GM23248 (cell line): Measurements from ENCODE around the gene DOCK9. TPM values are rescaled to one million over a fixed set of nuclear protein-coding genes. Genes with fewer than 3 reads are reported as not detected.

Experiments used
- DNase-seq: peaks from one replicate; pipeline ENCODE4 v3.0.0-alpha.2; 2015
- H2AFZ ChIP-seq: fragments of 200-600 bp; sonication (generic); 2 replicates; pipeline ENCODE4 v1.6.1; 2016; ENCODE audit warnings: antibody characterized with exemption
- H3F3A ChIP-seq: fragments of 200-600 bp; sonication (generic); 2 replicates; pipeline ENCODE4 v1.6.1; 2016; ENCODE audit warnings: mild to moderate bottlenecking, antibody characterized with exemption, mixed run types; ENCODE audit not compliant: insufficient read depth
- H3K27ac ChIP-seq: fragments of 200-600 bp; sonication (generic); 2 replicates; pipeline ENCODE4 v1.5.1; 2016; ENCODE audit warnings: mild to moderate bottlenecking
- H3K27me3 ChIP-seq: fragments of 200-600 bp; sonication (generic); replicated peaks from 2 replicates; pipeline ENCODE4 v1.6.1; 2016; ENCODE audit warnings: mild to moderate bottlenecking; ENCODE audit not compliant: insufficient read depth
- H3K36me3 ChIP-seq: fragments of 200-600 bp; sonication (generic); 2 replicates; pipeline ENCODE4 v1.6.1; 2016; ENCODE audit warnings: low read depth, mild to moderate bottlenecking
- H3K4me1 ChIP-seq: fragments of 200-600 bp; sonication (generic); 2 replicates; pipeline ENCODE4 v1.6.1; 2016; ENCODE audit warnings: mild to moderate bottlenecking; ENCODE audit not compliant: insufficient read depth
- H3K4me2 ChIP-seq: fragments of 200-600 bp; sonication (generic); one replicate; pipeline ENCODE4 v1.6.1; 2016; ENCODE audit warnings: mild to moderate bottlenecking; ENCODE audit not compliant: unreplicated experiment
- H3K4me3 ChIP-seq: fragments of 200-600 bp; sonication (generic); 2 replicates; pipeline ENCODE4 v1.5.1; 2016; ENCODE audit warnings: mild to moderate bottlenecking
- H3K79me2 ChIP-seq: fragments of 200-600 bp; sonication (generic); 2 replicates; pipeline ENCODE4 v1.6.1; 2016; ENCODE audit warnings: mild to moderate bottlenecking; ENCODE audit not compliant: insufficient read depth
- H3K9ac ChIP-seq: fragments of 200-600 bp; sonication (generic); 2 replicates; pipeline ENCODE4 v1.6.1; 2016; ENCODE audit warnings: mild to moderate bottlenecking
- H3K9me2 ChIP-seq: fragments of 200-600 bp; sonication (generic); 2 replicates; pipeline ENCODE4 v1.6.1; 2016; ENCODE audit warnings: mixed run types, mild to moderate bottlenecking, moderate library complexity; ENCODE audit not compliant: insufficient read depth
- H3K9me3 ChIP-seq: fragments of 200-600 bp; sonication (generic); one replicate; pipeline ENCODE4 v1.6.1; 2017; ENCODE audit warnings: low read depth
- H4K20me1 ChIP-seq: fragments of 200-600 bp; sonication (generic); 2 replicates; pipeline ENCODE4 v1.6.0; 2016; ENCODE audit not compliant: insufficient read depth
- EZH2 ChIP-seq: fragments of 200-600 bp; sonication (generic); IDR thresholded peaks from 2 replicates; pipeline ENCODE4 v1.6.1; 2018; ENCODE audit warnings: antibody characterized with exemption, mild to moderate bottlenecking; ENCODE audit not compliant: insufficient read depth, poor library complexity, severe bottlenecking
- EZH2phosphoT487 ChIP-seq: fragments of 200-600 bp; sonication (generic); IDR thresholded peaks from 2 replicates; pipeline ENCODE4 v1.6.1; 2018; ENCODE audit warnings: antibody characterized with exemption, moderate library complexity, mild to moderate bottlenecking, low read depth; ENCODE audit not compliant: insufficient read depth
- WGBS, 2 experiments: methylation state at CpG; one replicate each; pipeline ENCODE4 v1.1.6; 2015 to 2017; ENCODE audit warnings: low lambda C conversion rate in 2 of 2, low coverage in 1 of 2; ENCODE audit errors: missing lambda C conversion rate in 2 of 2; 5-methylcytosine and 5-hydroxymethylcytosine counted together
- in situ Hi-C: fragments of 300-500 bp; cut with MboI; formaldehyde crosslinking; loops from 2 replicates; pipeline ENCODE4 v1.15.0; 2020
- polyA plus RNA-seq: library from polyadenylated mRNA; unstranded; fragments of >200 nt; fragmentation: Nextera tagmentation; extraction: Ambion mirVana; gene quantifications from 2 replicates; pipeline ENCODE4 v1.2.1, GENCODE V29; 2016
- total RNA-seq: library from RNA; depleted of rRNA; stranded (reverse); fragments of >200 nt; shearing (Covaris generic); gene quantifications from 2 replicates; pipeline ENCODE4 v1.2.3, GENCODE V29; 2014

The DOCK9 gene
- total and polyA plus RNA-seq, 2 experiments from 2014 or later, result 3.2 to 21.2 TPM

GRCh38 chr13:98997011-98997730 is 19.3 kb upstream of the DOCK9 start:
- Histone ChIP-seq H3F3A (peaks cover 12% of the 10 kb centered on the region; the same call in 1 of the 2 replicates), H3K9me3 (no peaks in the 10 kb centered on the region), H3K4me2 (no peak overlapping the region), H3K27me3 (no peaks in the 10 kb centered on the region), H4K20me1 (no peaks in the 10 kb centered on the region), H3K9me2 (no peaks in the 10 kb centered on the region), H3K4me3 (no peak overlapping the region), H3K79me2 (no peaks in the 10 kb centered on the region), H3K27ac (no peak overlapping the region), H2AFZ (no peak overlapping the region), H3K9ac (no peak overlapping the region), H3K4me1 (peaks cover 25% of the 10 kb centered on the region), H3K36me3 (no peaks in the 10 kb centered on the region)
- no peak for DNase-seq
- TF ChIP-seq EZH2, result no peak
- no peak for TF ChIP-seq EZH2phosphoT487
- in situ Hi-C loops, result no loop called here
- WGBS, 2 experiments, result 88 to 93% methylated on average over 11 of the region's 11 CpGs

- H3K79me2 ChIP-seq, result no peaks in the 10 kb centered on the region
- H3K9me2 ChIP-seq, result no peaks in the 10 kb centered on the region
- no peaks in the 10 kb centered on the region for H4K20me1 ChIP-seq
- H3K9ac ChIP-seq, result no peak overlapping the region
- no peaks in the 10 kb centered on the region for H3K36me3 ChIP-seq
- WGBS, 2 experiments, result 97% methylated on average over 5 of the region's 5 CpGs
- no peak overlapping the region for H3K4me3 ChIP-seq
- no peaks in the 10 kb centered on the region for H3K9me3 ChIP-seq
- in situ Hi-C loops, result no loop called here
- peaks cover 12% of the 10 kb centered on the region; the same call in 1 of the 2 replicates for H3F3A ChIP-seq
- H3K27ac ChIP-seq, result no peak overlapping the region
- no peak overlapping the region for H3K4me2 ChIP-seq
- no peak for DNase-seq
- no peaks in the 10 kb centered on the region for H3K27me3 ChIP-seq
- peaks cover 25% of the 10 kb centered on the region for H3K4me1 ChIP-seq
- H2AFZ ChIP-seq, result no peak overlapping the region
- TF ChIP-seq EZH2, result no peak
- no peak for TF ChIP-seq EZH2phosphoT487
These were observed 18.2 kb upstream of the DOCK9 start for GRCh38 chr13:98996046-98996445.

GRCh38 chr13:98994896-98995295 is 17.0 kb upstream of the DOCK9 start:
- Histone ChIP-seq H4K20me1 (no peaks in the 10 kb centered on the region), H3K9me2 (no peaks in the 10 kb centered on the region), H3K27ac (no peak overlapping the region), H3K9ac (no peak overlapping the region), H2AFZ (no peak overlapping the region), H3K4me2 (no peak overlapping the region), H3F3A (peaks cover 12% of the 10 kb centered on the region; the same call in 1 of the 2 replicates), H3K36me3 (no peaks in the 10 kb centered on the region), H3K9me3 (no peaks in the 10 kb centered on the region), H3K27me3 (no peaks in the 10 kb centered on the region), H3K4me3 (no peak overlapping the region), H3K4me1 (peaks cover 25% of the 10 kb centered on the region), H3K79me2 (no peaks in the 10 kb centered on the region)
- TF ChIP-seq EZH2, result no peak
- no peak for TF ChIP-seq EZH2phosphoT487
- in situ Hi-C loops, result no loop called here
- no peak for DNase-seq
- 94 to 96% methylated on average over 6 of the region's 6 CpGs for WGBS, 2 experiments

GRCh38 chr13:98994080-98994479 is 16.2 kb upstream of the DOCK9 start:
- Histone ChIP-seq H3K4me1 (peaks cover 19% of the 10 kb centered on the region), H3K9ac (no peak overlapping the region), H4K20me1 (no peaks in the 10 kb centered on the region), H3K4me3 (no peak overlapping the region), H3K9me2 (no peaks in the 10 kb centered on the region), H3K27me3 (no peaks in the 10 kb centered on the region), H3K4me2 (no peak overlapping the region), H2AFZ (no peak overlapping the region), H3K79me2 (no peaks in the 10 kb centered on the region), H3F3A (peaks cover 6% of the 10 kb centered on the region; the same call in 1 of the 2 replicates), H3K9me3 (no peaks in the 10 kb centered on the region), H3K27ac (no peak overlapping the region), H3K36me3 (no peaks in the 10 kb centered on the region)
- DNase-seq, result no peak
- 96% methylated on average over 2 of the region's 2 CpGs for WGBS, 2 experiments
- TF ChIP-seq EZH2phosphoT487 (no peak), EZH2 (no peak)
- in situ Hi-C loops, result no loop called here
